A204.1 (cell line): ENCODE measurements around the gene PLXNB1.
"Not testable (repeated sequence)": the region's sequence is repeated elsewhere in the genome, so short reads cannot be mapped to it uniquely, and the experiment has no call there.

Source experiments
- FAIRE-seq: peaks from 2 replicates; lab custom pipeline; 2012; peaks lifted over from hg19 to GRCh38; lab: Jason Lieb, UNC

The PLXNB1 gene, protein sequence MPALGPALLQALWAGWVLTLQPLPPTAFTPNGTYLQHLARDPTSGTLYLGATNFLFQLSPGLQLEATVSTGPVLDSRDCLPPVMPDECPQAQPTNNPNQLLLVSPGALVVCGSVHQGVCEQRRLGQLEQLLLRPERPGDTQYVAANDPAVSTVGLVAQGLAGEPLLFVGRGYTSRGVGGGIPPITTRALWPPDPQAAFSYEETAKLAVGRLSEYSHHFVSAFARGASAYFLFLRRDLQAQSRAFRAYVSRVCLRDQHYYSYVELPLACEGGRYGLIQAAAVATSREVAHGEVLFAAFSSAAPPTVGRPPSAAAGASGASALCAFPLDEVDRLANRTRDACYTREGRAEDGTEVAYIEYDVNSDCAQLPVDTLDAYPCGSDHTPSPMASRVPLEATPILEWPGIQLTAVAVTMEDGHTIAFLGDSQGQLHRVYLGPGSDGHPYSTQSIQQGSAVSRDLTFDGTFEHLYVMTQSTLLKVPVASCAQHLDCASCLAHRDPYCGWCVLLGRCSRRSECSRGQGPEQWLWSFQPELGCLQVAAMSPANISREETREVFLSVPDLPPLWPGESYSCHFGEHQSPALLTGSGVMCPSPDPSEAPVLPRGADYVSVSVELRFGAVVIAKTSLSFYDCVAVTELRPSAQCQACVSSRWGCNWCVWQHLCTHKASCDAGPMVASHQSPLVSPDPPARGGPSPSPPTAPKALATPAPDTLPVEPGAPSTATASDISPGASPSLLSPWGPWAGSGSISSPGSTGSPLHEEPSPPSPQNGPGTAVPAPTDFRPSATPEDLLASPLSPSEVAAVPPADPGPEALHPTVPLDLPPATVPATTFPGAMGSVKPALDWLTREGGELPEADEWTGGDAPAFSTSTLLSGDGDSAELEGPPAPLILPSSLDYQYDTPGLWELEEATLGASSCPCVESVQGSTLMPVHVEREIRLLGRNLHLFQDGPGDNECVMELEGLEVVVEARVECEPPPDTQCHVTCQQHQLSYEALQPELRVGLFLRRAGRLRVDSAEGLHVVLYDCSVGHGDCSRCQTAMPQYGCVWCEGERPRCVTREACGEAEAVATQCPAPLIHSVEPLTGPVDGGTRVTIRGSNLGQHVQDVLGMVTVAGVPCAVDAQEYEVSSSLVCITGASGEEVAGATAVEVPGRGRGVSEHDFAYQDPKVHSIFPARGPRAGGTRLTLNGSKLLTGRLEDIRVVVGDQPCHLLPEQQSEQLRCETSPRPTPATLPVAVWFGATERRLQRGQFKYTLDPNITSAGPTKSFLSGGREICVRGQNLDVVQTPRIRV (N-terminal part only)

DNA sequence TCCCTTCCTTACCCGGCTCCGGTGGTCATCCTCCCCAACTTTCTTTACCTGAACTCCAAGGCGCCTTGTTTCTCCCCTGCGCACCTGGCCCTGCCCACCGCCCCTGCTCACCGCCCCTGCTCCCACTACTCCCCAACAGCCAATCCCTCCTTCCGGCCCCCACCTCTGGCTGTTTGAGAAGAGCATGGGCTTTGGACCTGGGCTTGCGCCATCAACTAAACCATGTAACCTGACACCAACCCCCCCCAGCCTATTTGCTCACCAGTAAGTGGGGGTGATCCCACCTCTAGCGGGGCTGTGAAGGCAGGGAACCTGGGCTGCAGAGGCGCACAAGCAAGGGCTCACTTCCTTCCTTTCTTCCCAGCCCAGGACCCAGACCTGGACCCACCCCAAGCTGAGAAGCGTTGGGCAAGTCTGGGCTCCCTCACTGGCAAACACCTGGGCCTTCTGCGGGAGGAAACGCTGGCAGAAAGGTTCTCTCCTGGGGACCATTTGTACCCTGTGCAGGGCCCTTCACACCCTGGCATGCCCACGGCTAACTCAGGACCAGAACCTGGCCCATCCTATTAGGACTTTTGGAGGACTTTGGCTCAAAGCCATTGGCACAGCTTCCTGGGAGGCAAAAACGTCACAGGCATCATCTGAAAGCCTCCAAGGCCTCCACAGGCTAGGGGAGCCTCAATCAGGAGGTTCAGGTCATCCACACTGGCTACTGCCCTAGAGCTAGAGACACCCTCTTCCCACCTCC, at the start of gene PLXNB1:
TSS of gene PLXNB1 (minus strand) at position 127 of the 748 bp plus-strand sequence. CDS start 5,475 bp downstream, outside the sequence.
- FAIRE-seq, result no peak

DNA sequence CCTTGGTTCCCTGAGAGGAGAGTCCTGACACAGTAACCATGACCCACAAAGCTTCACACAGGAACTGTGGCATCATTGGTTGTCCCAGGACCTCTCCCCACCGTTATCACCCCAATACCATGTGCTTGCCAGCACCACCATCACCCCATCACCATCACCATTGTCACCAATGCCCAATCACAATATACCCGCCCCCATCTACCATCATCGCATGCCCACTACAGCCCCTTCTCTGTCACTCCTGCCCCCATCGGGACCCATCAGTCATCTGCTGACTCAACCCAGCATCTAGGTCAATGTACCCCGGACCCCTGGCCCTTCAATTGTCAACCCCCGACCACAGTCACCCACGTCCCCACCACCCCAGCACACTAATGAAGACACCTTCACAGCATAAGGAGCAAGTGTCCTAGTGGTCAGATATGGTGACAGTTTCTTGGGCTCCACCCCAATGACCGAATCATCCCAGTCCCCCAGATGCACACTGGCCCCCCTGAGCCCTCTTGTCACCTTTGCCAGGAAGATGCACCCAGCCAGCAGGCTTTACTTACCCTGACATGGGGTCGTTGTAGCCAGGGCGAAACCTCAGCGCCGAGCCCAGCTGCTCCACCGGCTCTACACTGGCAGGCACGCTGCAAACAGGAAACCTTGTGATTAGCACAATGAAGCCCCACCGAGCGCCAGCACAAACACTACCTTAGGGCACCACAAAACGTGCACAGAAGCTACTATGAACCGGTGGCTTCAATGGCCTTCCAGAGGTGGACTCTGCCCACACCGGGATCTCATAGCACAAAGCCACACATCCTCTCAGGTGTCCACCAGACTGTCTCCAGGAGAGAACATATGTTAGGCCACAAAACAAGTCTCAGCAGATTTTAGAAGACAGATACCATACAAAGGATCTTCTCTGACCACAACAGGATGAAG, 49.0 kb upstream of the PLXNB1 start:
- FAIRE-seq, result no peak

DNA sequence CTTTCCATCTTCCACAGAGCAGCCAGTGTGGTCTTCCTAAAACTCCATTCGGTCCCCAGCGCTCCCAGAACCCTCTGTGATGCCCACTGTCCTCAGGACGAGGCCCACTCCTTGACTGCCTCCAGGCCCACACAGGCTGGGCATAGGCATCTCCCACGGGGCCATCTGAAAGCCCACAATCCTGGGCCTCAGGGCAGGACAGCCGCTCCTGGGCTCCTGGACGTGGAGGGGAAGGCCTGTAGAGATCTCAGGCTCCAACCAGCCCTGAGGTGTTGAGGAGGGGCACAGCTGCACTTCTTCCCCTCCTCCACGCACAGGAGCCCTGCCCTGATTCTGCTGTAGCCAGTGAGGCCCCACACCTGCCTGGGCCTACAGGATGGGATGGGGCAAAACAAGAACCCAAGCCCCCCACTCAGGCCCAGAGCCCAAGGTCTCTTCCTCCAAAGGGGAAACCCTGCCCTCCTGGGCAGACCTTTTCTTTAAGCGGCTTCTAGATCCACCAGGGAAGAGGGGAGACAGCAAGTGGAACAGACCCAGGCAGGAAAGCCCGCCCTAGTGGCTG, 48.2 kb upstream of the PLXNB1 start:
- no peak for FAIRE-seq

DNA sequence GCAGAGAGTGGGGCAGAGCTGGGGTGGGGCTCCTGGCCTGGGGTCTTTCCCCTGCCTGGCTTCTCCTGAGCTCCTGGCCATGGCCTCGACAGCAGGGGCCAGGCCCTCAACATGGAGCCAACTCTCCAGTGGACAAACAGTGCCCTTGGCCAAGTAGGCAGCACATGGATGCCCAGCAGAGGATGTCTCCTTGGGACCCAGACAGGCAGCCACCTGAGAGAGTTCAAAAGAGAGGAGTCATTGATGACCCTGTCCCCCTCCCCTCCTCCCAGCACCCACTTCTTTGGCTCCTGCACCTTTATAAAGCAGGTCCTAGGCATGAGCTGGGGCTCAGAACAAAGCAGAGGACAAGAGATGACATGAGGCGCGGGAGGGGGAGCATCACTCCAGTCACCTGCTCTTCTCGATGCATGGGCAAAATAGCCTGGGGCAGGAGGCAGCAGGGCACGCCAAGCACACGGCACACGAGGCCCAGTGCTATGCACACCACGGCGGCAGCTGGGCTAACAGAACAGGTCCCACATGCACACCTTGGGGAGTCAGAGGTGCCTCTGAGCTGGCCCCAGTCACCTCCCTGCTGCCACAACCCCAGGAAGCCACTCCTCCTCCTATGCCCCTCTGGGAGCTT, 46.7 kb upstream of the PLXNB1 start:
- no peak for FAIRE-seq

DNA sequence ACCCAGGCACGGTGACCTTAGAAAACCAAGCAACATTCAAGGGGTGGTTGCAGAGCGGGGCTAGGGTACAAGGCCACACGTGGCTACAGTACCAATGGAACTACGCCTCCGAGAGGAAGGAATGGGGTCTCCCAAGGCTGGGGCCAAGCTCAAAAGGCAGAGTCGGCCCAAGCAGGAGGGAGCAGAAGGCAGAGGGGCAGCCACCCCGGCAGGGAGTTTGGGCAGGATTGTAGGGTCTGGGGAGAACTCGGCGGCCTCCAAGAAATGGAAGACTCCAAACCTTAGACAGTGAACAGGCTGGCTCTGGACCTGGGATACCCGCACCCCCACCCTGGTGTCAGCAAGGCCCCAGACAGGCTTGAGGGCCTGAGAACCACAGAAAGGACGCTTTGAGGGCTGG, 45.3 kb upstream of the PLXNB1 start:
- no peak for FAIRE-seq

DNA sequence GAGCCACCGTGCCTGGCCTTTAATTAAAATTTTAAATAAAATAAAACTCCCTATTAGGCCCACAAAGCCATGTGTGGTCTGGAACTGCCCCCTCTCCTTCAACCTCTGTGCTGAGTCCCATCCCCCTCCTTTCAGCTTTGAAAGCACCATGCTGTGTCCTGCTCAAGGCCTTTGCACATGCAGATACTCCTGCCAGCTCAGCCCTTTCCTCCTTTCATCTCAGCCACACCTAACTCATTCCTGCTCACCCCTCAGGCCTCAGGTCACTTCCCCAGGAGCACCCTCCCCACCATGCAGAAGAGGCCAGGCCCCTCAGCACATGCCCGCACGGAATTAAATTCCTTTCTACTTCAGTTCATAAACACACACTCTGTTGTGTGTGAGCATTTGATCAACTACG, 44.7 kb upstream of the PLXNB1 start:
- FAIRE-seq, result no peak

DNA sequence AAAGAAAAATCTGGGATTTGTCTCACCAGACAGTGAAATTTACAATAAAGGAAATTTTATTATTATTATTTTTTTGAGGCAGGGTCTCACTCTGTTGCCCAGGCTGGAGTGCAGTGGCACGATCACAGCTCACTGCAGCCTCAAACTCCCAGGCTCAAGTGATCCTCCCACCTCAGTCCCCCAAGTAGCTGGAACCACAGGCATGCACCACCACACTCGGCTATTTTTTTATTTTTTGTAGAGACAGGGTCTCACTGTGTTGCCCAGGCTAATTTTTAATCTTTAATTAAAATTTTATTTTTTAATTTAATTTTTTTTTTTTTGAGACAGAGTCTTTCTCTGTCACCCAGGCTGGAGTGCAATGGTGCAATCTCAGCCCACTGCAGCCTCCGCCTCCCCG, 44.1 kb upstream of the PLXNB1 start:
- FAIRE-seq, result not testable (repeated sequence)

DNA sequence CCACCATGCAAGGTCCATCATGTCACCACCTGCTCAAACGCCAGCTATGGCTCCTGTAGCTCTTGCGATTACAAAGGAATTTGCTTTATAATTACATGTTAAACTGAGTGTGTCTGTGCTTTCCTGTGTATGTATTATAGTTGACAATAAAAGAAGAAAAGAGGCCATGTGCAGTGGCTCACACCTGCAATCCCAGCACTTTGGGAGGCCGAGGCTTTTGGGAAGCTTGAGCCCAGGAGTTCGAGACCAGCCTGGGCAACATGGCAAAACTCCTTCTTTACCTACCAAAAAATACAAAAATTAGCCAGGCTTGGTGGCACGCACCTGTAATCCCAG, 43.7 kb upstream of the PLXNB1 start:
- FAIRE-seq, result no peak

DNA sequence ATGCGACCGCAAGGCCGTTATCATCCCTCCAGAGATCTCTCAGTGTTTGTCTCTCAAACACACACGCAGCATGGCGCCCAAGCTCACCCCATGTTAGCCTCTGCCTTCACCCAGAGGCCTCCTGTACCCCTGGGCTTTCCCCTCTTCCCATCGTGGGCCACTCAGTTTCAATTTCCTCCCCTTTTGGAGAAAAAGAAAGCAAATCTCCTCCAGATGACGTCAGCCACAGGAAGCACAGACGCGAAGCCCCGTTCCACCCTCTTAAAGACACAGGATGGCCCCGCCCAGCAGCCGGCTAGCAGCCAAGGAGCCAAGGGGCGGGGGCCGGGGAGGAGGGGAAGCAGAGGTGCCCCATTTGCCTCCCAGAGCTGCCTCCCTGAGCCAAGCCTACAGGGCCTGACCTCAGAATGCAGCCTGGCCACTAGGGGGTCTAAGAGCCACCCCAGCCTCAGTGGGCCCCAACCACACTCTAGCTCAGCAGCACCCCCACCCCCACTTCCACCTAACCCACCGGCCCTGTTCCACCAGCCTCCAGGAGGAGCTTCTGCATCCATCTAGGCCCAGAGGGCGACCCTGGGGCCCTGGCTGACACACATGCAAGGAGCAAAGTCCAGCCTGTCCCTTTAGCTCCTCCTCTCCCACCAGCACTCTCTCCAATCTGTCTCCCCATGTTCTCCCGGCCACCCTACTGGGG, 43.2 kb upstream of the PLXNB1 start:
- FAIRE-seq, result peak; percentile 95

DNA sequence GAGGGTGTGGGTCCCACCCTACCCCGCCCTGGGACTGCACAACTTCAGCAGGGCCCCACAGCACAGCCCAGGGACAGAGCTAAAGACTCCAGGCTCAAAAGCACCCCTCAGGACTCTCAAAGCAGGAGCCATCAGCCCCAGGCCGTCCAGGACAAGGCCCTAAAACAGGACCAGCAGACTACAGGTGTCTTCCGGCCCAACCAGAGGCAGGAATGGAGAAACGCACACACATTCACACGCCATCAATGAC, 42.7 kb upstream of the PLXNB1 start:
- no peak for FAIRE-seq

DNA sequence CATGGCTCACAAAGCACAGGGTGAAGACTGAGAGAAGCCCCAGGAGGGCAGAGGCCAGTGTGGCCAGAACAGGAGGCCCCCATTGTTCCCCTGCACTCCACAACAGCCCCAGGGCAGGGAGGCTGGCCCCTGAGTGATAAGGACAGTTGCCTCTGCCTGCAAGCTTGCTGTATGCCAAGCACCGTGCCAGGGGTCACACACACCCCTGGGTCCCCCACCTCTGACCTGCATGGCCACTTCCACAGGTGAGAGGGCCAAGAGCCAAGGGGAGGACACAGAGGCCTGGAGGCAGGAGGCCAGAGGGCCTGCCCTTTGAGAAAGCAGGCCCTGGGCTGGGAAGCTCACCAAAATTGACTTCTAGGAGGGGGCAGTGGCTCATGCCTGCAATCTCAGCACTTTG, 40.4 kb upstream of the PLXNB1 start:
- FAIRE-seq, result no peak

DNA sequence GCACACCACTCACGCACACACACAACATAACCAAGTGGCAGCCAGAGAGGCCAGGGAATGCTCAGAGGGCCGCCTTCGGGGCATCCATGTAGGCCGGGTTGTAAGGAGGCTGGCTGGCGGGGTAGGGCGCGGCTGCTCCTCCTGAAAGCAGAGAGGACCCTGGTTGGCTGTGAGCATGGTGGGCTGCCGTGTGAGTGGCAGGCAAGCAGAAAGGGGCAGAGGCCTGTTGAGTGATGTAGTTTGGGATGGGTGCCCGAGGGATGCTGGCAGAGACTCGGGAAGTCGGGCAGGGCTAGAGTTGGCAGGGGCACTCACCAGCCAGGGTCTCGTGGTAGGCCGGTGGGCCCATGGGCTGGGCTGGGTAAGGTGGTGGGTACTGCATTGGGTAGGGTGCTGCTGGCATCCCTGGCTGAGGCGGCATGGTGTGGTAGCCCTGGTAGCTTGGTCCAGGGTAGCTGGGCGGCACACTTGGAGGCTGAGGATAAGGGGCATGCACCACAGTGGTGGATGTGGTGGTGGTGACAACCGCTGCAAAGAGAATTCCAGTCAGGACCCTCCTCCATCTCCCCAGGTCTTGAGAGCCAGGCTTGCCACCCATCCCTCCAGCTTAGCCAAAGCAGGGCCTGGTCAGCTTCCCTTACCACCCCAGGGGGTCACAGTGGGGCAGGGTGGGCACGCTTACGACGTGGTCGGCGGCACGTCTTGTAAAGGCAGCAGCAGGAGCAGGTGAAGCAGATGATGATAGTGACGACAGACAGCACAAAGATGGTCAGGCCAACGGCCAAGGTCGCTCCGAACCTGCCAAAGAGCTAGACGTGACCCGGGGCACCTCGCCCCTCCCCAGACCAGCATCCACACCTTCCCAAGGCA, 39.4 kb upstream of the PLXNB1 start:
- FAIRE-seq, result no peak

DNA sequence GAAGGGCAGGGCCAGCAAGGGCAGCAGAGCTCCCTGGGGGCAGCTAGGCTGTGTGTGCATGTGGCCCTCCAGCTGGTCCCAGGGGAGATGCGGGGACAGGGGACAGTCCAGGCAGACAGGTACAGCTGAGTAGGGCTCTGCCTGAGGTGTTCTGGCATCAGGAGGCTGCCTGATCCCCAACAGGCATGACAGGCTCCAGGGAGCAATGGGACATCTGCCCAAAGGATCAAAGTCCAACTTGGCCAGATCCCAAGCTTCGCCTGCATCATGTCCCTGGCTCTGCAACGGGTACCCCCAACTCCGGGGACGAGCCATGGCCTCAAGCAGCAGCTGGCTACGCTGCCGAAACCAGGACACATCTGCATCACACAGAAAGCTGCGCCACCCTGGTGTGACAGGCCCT, 38.4 kb upstream of the PLXNB1 start:
- no peak for FAIRE-seq

DNA sequence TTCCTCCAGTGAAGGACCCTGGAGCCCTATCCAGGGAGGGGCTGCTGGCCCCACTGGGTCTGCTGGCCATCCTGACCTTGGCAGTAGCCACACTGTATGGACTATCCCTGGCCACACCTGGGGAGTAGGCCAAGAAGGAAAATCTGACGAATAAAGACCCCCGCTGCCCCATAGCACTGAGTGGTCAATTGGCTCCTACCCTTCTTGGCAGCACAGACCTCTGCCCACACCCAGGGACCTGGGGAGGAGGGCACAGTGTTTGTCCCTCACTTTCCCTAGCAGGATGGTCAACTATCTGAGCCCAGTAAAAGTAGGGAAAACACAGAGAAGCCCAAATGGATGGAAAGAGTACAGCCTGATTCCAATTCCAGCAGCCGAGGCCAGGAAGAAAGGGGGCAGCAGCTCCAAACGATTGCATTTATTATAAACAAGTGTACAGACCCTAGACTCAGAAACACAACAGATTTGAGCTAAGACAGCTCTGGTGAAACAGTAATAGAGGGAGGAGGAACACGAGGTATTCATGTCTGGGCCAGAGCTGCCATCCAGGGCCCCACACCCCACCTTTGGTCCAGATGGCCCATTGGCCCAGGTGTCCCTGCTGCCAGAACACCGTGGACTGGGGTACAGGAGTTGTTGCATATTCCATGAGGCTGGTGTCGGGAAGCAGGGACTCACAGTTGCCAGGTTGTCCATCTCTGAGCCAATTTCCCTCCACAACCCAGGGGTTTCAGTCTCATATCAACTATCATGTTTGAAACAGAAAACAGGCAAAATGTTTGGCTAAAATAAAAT, 37.8 kb upstream of the PLXNB1 start:
- no peak for FAIRE-seq

DNA sequence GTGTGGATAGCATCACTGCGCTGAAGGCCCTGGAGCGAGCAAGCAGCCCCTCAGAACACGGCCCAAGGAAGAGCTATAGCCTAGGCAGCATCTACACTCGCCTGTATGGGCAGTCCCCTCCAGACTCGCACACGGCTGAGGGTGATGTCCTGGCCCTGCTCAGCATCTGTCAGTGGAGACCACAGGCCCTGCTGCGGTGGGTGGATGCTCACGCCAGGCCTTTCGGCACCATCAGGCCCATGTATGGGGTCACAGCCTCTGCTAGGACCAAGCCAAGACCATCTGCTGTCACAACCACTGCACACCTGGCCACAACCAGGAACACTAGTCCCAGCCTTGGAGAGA, 37.2 kb upstream of the PLXNB1 start:
- no peak for FAIRE-seq

DNA sequence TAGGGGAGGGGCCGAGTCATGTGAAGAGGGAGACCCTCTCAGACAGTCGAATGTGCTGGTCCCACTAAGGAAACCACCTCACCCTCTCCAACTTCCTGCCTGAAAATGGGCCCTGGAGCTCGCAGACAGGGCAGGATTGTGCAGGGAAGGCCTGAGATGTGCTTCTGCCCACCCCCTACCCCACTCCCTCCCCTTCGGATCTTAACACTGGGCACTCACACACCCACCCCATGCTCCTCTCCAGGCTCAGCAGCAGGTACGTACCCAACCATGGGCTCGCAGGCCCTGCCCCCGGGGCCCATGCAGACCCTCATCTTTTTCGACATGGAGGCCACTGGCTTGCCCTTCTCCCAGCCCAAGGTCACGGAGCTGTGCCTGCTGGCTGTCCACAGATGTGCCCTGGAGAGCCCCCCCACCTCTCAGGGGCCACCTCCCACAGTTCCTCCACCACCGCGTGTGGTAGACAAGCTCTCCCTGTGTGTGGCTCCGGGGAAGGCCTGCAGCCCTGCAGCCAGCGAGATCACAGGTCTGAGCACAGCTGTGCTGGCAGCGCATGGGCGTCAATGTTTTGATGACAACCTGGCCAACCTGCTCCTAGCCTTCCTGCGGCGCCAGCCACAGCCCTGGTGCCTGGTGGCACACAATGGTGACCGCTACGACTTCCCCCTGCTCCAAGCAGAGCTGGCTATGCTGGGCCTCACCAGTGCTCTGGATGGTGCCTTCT, 36.7 kb upstream of the PLXNB1 start:
- no peak for FAIRE-seq
